IPS-11a (cell line): Measurements from ENCODE around the gene SFMBT2.

Source experiments
- H3K4me3 ChIP-seq: one replicate; pipeline ENCODE4 v1.5.1; 2013; ENCODE audit warnings: low read depth, low read length, control low read depth

SFMBT2 gene

GRCh38 chr10:7410862-7411670, at the start of gene SFMBT2:
SFMBT2 (minus strand) TSS chr10:7411034; CDS start chr10:7381898, 29,136 bp downstream.
- peak within 1 kb of the TSS; percentile 72 for H3K4me3 ChIP-seq

- no peak overlapping the region for H3K4me3 ChIP-seq
These were observed 49.2 kb upstream of the SFMBT2 start for GRCh38 chr10:7460006-7460405.

GRCh38 chr10:7458556-7458955, 47.7 kb upstream of the SFMBT2 start:
- H3K4me3 ChIP-seq, result no peak overlapping the region

GRCh38 chr10:7457478-7458316, 46.9 kb upstream of the SFMBT2 start:
- no peak overlapping the region for H3K4me3 ChIP-seq

GRCh38 chr10:7449063-7449695, 38.3 kb upstream of the SFMBT2 start:
- no peak overlapping the region for H3K4me3 ChIP-seq

GRCh38 chr10:7445474-7446185, 34.8 kb upstream of the SFMBT2 start:
- H3K4me3 ChIP-seq, result no peak overlapping the region

- H3K4me3 ChIP-seq, result no peak overlapping the region
These were observed 33.8 kb upstream of the SFMBT2 start for GRCh38 chr10:7444551-7445121.

GRCh38 chr10:7443036-7443435, 32.2 kb upstream of the SFMBT2 start:
- no peak overlapping the region for H3K4me3 ChIP-seq

GRCh38 chr10:7441403-7442147, 30.7 kb upstream of the SFMBT2 start:
- H3K4me3 ChIP-seq, result no peak overlapping the region

GRCh38 chr10:7439696-7440095, 28.9 kb upstream of the SFMBT2 start:
- H3K4me3 ChIP-seq, result no peak overlapping the region

- H3K4me3 ChIP-seq, result no peak overlapping the region
These were observed 27.6 kb upstream of the SFMBT2 start for GRCh38 chr10:7438196-7438986.

GRCh38 chr10:7436490-7437100, 25.8 kb upstream of the SFMBT2 start:
- H3K4me3 ChIP-seq, result no peak overlapping the region

- H3K4me3 ChIP-seq, result no peak overlapping the region
These were observed 24.8 kb upstream of the SFMBT2 start for GRCh38 chr10:7435674-7436073.

- H3K4me3 ChIP-seq, result no peak overlapping the region
These were observed 23.5 kb upstream of the SFMBT2 start for GRCh38 chr10:7434378-7434777.

- no peak overlapping the region for H3K4me3 ChIP-seq
These were observed 23.0 kb upstream of the SFMBT2 start for GRCh38 chr10:7433861-7434260.

- H3K4me3 ChIP-seq, result no peak overlapping the region
These were observed 22.3 kb upstream of the SFMBT2 start for GRCh38 chr10:7432884-7433726.

GRCh38 chr10:7428673-7429350, 18.0 kb upstream of the SFMBT2 start:
- H3K4me3 ChIP-seq, result no peak overlapping the region
